Stimulated activated CD8-positive, alpha-beta memory T cell treated with anti-CD3 and anti-CD28 coated beads, Interleukin-4, amount 100 ng/mL, for 1 hour (primary cell): ENCODE data around the gene PRDM16.

Experiments used
- DNase-seq, 2 donors: peaks; one replicate each; pipeline ENCODE4 v3.0.0-alpha.2; 2020; ENCODE audit warnings: low read depth in 2 of 2, low spot score in 1 of 2

The PRDM16 gene

GRCh38 chr1:3219791-3220467 is 150.9 kb downstream of the PRDM16 start:
- DNase-seq: no peak

GRCh38 chr1:3221112-3222041 is 152.4 kb downstream of the PRDM16 start:
- DNase-seq: no peak

DNA sequence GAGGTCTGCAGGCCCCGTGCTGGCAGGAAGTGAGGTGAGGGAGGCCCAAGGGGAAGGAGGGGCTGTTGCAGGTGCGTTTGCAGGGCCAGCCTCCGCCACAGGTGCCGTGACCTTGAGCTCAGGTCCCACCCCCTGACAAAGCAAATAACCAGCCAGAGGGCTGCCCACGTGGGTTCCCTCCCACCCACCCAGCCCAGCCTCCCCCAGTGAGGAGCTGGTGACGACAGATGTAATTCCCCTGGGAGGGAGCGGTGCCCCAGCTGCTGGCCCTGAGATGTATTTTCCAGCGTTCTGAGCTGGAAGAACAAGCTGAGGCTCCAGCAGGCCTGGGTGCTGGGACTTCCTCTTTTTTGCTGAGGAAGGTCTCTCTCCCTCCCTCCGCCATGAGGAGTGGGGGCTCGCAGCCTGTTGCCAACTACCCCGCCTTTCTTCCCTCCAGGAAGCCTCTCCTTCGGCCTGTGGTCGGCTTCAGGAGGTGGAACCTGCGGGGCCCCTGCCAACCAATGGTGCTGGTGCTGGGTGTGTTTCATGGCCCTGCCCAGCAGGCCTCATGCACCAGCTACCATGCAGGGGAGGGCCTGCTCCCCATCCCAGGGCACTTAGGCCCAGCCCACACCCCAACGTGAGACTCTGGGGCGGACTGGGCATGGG is 153.2 kb downstream of the PRDM16 start:
- DNase-seq: no peak

DNA sequence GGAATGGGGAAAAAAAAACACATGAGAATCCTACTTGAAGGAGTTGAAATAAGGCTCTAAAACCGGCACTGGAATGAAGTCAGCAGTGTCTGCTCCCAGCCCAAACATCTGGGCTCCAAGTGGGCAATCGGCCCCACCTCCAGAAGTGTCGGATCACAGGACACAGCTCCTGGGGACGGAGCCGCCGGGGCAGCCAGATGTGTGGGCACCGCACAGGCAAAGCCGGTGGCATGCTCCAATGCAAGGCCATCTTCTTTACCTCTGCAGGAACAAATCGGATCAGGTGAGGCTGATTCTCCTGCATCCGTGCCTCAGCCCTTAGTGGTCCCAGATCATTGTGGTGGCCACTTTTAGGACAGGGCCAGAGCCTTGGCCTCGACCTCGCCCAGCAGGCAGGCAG is 156.7 kb downstream of the PRDM16 start:
- DNase-seq: no peak

GRCh38 chr1:3226191-3226590 is 157.2 kb downstream of the PRDM16 start:
- DNase-seq: no peak

DNA sequence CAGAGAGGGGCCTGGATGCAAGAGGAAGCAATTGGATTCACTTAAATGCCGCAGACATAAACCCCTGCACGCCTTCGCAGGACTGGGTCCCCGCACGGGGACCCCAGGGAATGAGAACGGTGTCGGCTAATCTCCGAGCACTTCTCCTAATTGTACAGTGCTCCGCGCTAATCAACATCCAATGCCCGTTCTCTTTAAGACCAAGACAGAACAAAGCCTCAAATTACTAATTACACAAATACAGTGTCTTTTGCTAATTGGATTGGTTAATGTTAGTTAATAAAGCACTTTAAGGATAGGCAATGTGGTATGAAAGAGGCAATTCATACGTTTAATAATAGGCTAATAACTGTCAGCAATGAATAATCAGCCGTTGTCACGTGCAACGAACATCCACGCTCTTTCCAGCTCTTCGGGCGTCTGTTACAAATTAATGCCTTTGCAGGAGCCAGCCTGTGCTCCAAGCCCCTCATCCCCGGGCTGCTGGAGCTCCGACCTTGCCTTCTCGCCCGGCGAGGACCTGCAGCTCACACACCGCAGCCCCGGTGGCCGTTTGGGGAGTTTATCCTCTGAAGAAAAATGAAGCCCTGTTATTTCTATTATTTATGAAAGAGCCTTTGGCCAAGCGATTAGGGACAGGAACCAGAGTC is 157.8 kb downstream of the PRDM16 start:
- DNase-seq: no peak

DNA sequence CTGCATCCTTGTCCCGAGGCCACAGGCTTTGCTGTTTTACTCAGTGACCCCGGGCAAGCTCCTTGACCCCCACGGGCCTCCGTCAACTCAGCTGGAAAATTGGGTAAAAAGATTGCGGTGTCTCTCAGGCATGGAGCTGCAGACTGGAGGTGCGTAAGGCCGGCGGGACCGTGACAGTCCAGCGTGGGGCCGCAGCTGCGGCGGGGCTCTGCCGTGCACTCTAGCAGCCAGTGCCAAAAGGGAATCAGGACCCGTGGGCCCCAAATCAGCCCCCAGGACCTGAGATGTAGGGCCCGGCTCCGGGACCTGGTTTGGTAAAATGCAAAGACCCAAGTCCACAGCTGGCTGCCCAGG is 158.3 kb downstream of the PRDM16 start:
- no peak for DNase-seq

- DNase-seq: no peak
These were observed 158.9 kb downstream of the PRDM16 start for GRCh38 chr1:3227893-3228292.

DNA sequence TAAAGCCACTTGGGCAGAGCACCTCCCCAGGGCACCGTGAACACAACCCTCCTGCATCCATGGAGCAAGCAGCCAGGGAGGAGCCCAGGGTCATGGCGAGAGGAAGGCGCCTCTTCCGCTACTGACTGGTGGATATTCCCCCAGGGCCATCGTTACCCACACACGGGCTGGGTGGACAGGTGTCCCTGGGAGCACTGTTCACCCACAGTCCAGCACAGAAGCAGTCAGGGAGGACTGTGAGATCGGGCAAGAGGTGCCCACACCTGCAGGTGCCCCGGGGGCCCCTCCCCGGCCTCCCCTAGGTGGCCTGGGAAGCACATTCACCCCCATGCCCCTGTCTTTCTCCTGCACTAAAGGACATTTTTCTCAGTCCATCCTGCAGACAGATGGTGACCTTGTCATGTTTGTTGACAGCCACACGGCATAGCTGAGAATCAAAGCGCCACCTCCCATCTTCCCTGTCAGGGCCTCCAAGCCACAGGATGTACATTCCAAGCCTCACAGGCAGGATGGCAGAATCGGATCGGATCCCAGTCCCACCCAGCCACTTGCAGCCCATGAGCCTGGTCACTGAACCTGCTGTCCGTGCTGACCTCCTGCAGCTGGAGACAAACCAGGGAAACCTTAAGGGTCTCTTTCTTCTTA is 160.2 kb downstream of the PRDM16 start:
- no peak for DNase-seq

DNA sequence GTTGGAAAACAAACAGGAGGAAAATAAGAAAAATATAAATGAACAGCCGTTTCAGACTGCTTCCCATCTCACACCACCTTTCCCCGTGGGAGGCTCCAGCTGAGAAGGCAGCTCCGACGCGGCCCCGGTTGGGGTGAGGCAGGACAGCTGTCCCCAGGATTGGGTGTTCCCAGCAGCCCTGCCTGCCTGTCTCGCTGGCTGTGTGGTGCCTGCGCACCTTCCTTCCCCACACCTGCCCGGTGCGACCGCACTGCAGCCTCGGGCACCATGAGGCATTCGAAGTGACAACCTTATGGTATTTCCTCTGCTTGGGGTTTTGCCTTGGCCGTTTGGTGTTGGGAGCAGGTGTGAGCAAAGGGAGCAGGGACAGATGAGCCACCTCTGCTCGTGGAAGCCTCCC is 161.6 kb downstream of the PRDM16 start:
- no peak for DNase-seq

DNA sequence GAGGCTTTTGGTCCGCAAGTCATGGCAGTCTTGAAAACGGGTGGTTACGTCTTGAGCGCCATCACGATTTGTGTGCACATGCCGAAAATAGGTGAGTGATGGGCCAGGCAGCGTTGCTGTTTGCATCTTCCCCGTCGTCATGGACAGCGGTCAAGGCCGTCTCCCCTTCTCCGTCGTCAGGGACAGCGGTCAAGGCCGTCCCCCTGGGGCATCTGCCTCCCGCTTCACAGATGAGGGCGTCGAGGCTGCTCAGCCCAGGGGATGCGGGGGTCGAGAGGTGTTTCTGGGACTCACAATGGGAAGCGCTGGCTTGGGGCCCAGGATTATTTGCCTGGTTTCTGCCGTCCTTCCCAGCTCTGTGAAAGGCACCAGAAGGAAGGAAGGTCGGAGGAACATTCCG is 162.2 kb downstream of the PRDM16 start:
- no peak for DNase-seq

DNA sequence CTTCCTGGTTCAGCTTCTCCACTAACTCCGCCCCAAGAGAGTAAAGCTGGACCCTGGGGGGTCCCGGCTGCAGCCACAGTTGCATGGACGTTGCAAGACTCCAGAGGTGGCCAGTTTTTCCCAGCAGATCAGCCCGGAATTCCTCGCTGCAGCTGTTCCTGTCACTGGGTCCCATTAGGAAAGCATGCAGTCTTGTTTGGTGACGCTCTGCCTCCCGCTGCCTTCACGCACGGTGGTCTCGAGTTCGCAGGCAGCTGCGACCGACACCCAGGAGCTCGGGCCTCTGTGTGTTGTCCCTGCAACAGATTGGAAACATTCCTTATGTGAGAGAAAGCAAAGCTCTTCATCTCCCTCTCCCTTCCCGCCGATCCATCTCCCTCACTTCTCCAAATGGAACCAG is 162.8 kb downstream of the PRDM16 start:
- DNase-seq: no peak

DNA sequence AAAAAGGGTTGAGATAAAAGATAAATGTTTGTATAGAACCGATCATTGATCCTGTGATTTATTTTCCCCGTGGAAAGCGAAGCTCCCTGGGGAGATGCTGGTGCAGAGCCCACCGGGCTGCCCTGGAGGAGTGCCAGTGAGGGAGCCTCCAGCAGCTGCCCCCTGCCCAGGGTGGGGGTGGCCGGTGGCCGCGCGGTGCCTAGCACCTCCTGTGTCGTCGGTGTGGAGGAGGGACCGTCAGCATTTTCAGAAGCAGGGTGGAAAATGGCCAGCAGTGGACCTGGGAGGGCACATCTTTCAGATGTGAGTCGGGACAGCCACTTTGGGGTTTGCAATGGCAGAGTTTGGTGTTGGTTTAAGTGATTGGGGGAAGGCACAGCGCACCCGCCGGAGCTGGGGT is 164.0 kb downstream of the PRDM16 start:
- DNase-seq: no peak

DNA sequence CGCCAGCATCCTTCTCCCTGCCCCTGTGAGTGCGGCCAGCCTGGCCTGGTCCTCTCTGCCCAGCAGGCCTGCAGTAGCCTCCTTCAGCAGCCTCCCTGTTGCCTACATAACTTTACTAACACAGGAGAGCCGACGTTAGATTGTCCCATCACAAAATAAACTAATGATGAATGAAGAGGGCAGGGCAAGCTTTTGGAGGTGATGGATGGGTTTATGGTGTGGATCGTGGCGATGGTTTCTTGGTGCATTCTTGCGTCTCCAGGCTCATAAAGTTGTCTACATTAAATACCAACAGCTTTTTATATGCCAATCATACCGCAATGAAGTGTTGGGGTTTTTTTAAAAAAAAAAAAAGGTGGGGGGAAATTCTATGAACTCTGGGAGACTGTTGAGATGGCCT is 164.5 kb downstream of the PRDM16 start:
- DNase-seq: no peak

- DNase-seq: no peak
These were observed 165.3 kb downstream of the PRDM16 start for GRCh38 chr1:3234281-3234680.

DNA sequence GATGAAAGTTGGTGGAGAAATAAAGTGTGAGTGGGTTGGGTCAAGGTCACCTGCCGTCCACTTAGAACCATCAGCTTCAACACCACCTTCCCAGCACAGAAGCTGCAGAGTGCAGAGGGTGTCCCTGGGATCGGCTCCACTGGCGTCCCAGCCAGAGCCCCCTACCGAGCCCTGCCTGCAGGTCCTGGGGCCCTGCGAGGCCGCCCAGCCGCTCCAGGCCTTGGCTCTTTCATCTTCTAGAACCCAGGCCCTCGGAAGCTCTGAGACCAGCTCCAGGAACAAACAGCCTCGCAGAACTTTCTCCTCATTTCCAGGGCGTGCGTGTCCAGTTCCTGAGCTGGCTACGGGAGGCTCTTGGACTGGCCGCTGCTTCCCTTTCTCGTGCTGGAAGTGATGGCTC is 166.0 kb downstream of the PRDM16 start:
- no peak for DNase-seq

DNA sequence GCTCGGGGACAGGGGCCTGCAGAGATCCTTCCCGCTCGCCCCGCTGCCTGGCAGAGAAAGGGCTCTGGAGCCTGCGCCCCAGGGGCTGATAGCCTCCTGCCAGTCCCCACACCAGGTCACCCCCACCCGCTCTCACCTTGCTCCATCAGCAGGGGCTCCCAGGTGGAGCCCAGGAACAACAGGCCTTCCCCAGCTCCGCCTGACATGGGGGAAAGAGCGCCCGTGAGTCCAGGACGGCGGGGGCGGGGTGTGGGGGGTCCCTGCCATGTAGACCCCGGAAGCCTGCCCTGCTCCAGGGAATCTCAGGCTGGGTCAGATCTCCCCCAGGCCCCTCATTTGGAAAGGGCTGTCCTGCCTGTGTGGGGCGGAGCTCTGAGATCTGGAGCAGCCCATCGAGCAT is 166.5 kb downstream of the PRDM16 start:
- no peak for DNase-seq

DNA sequence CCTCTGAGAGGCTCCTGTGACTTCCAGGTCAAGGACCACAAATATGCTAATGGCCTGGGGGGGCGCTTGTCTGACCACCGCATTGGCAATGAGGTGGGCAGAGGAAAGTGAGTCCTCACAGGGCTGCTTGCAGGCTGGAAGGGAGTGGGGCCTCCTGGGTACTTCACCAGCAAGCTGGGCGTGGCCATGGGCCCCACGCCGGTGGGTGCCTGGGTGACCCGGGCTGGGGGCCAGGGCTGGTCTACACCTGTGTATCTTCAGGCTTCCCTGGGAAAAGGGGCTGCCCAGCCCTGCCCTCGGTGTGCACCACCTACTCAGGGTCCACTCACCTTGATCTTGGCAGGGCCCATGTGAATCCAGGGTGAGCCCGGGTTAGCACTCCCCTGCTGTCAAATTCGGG is 167.4 kb downstream of the PRDM16 start:
- no peak for DNase-seq

DNA sequence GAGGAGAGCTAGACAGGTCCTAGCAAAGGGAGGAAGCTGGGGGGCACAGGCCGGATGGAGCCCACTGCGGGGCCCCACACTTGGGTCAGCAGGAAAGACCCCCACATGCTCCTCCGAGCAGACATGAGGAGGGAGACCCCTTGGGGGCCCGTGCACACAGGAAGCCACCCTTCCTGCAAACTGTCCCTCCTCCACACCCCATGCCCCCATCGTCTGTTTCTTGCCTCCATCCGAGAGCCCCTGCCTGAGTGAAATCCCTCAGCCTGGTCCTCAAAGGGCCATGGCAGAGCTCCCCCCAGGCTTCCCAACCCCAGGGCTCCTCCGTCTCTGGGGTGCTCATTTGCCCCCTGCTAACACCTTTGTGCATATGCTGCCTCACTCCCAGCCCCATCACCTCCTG is 168.0 kb downstream of the PRDM16 start:
- DNase-seq: no peak

DNA sequence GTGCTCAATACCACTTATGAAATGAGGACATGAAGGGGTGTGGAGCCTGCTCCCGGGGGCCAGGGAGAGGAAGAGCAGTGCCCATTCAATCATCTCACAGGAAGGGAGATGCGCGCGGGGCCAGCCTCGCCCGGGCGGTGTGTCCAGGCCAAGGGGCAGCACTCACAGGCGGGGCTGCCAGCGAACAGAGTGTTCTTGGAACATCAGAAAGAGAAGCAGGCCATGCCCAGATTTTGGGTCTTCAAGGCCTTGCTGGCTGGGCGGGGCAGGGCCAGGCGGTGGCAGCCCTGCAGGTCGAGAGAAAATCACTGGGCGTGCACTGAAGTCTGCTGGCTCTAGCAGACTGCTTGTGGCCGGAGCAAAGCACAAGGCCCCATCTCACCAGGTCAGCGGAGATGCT is 168.6 kb downstream of the PRDM16 start:
- DNase-seq: no peak

GRCh38 chr1:3237994-3238702 is 169.1 kb downstream of the PRDM16 start:
- DNase-seq: no peak
